Naive thymus-derived CD4-positive, alpha-beta T cell (primary cell): ENCODE measurements around the gene CD86. TPM values are rescaled to one million over a fixed set of nuclear protein-coding genes. Genes with fewer than 3 reads are reported as not detected.

Source experiments
- ATAC-seq: fragments of 150-1000 bp; cut with Tn5 transposase; 2 replicates; pipeline ENCODE4 v1.10.0; 2021; ENCODE audit warnings: mild to moderate bottlenecking, moderate library complexity
- CTCF ChIA-PET: fragments of 350-600 bp; sonication (Branson Sonifier 250); formaldehyde crosslinking; loops from one replicate; lab custom pipeline; 2021; ENCODE audit warnings: antibody characterized with exemption; lab: Charles Lee
- POLR2A ChIA-PET: fragments of 350-600 bp; sonication (Branson Sonifier 250); formaldehyde crosslinking; loops from one replicate; lab custom pipeline; 2021; ENCODE audit warnings: antibody characterized with exemption, inconsistent platforms; lab: Charles Lee
- DNase-seq, 9 donors: peaks; one replicate each; pipeline versions ENCODE4 v3.0.0 to v3.0.0-alpha.2; 2020 to 2022; ENCODE audit warnings: mixed read lengths in 1 of 9
- H3K27ac ChIP-seq: one replicate; pipeline ENCODE4 v1.7.0; 2013; ENCODE audit warnings: mild to moderate bottlenecking, low read depth, low read length, moderate library complexity
- H3K27me3 ChIP-seq, 2 donors: one replicate each; pipeline ENCODE4 v1.7.0; 2013; ENCODE audit warnings: low read length in 2 of 2, mild to moderate bottlenecking in 2 of 2, moderate library complexity in 2 of 2; ENCODE audit not compliant: control insufficient read depth in 2 of 2, insufficient read depth in 2 of 2
- H3K36me3 ChIP-seq, 3 experiments: 1 replicate in 2 of 3; 2 replicates in 1 of 3; pipeline ENCODE4 v1.7.0; 2013; ENCODE audit warnings: low read length in 3 of 3, mild to moderate bottlenecking in 3 of 3, moderate library complexity in 1 of 3; ENCODE audit not compliant: insufficient read depth in 3 of 3, control insufficient read depth in 2 of 3
- H3K4me1 ChIP-seq, 2 donors: one replicate each; pipeline ENCODE4 v1.7.0; 2013; ENCODE audit warnings: low read length in 2 of 2, mild to moderate bottlenecking in 2 of 2, moderate library complexity in 1 of 2; ENCODE audit not compliant: control insufficient read depth in 2 of 2, insufficient read depth in 2 of 2
- H3K4me3 ChIP-seq: 2 replicates; pipeline ENCODE4 v1.7.0; 2013; ENCODE audit warnings: mild to moderate bottlenecking, low read length
- H3K9me3 ChIP-seq, 3 experiments: 1 replicate in 2 of 3; 2 replicates in 1 of 3; pipeline ENCODE4 v1.7.0; 2013; ENCODE audit warnings: low read length in 3 of 3; ENCODE audit not compliant: control insufficient read depth in 2 of 3
- H3K27ac Mint-ChIP-seq, 9 donors: one replicate each; pipeline ENCODE4 v1.8.0; 2020 to 2022; ENCODE audit warnings: mixed read lengths in 9 of 9, mild to moderate bottlenecking in 8 of 9, moderate library complexity in 5 of 9, inconsistent platforms in 2 of 9
- H3K27me3 Mint-ChIP-seq, 5 donors: one replicate each; pipeline ENCODE4 v1.8.0; 2021 to 2022; ENCODE audit warnings: mixed read lengths in 5 of 5, mild to moderate bottlenecking in 1 of 5
- H3K36me3 Mint-ChIP-seq, 5 donors: one replicate each; pipeline ENCODE4 v1.8.0; 2020 to 2022; ENCODE audit warnings: mixed read lengths in 5 of 5, mild to moderate bottlenecking in 3 of 5, inconsistent platforms in 1 of 5
- H3K4me1 Mint-ChIP-seq, 7 donors: one replicate each; pipeline ENCODE4 v1.8.0; 2020 to 2022; ENCODE audit warnings: mixed read lengths in 7 of 7, mild to moderate bottlenecking in 3 of 7, inconsistent platforms in 1 of 7
- H3K4me3 Mint-ChIP-seq, 10 donors: one replicate each; pipeline ENCODE4 v1.8.0; 2020 to 2022; ENCODE audit warnings: mild to moderate bottlenecking in 10 of 10, mixed read lengths in 10 of 10, moderate library complexity in 6 of 10, inconsistent platforms in 2 of 10
- H3K9me3 Mint-ChIP-seq, 11 donors: one replicate each; pipeline ENCODE4 v1.8.0; 2020 to 2022; ENCODE audit warnings: mixed read lengths in 11 of 11, mild to moderate bottlenecking in 4 of 11, inconsistent platforms in 1 of 11, moderate library complexity in 1 of 11
- intact Hi-C, 2 donors: fragments of 100-400 bp; cut with micrococcal nuclease; formaldehyde crosslinking; loops; one replicate each; pipeline ENCODE4 v1.15.1; 2023
- polyA plus RNA-seq, 2 donors: library from polyadenylated mRNA; unstranded; fragments of 300-500 nt; fragmentation: Illumina TruSeq; gene quantifications; one replicate each; pipeline ENCODE4 v1.2.3, GENCODE V29; 2021
- total RNA-seq, 6 experiments: library from RNA in 5 of 6; stranded (reverse) in 5 of 6; gene quantifications; 1 replicate in 5 of 6; 2 replicates in 1 of 6; pipeline ENCODE4 v1.2.3 and lab custom pipeline; 2021 to 2026

CD86 gene
- total and polyA plus RNA-seq, 7 experiments from 2014 or later, result 0.07 to 24.0 (median 1.4) TPM

DNA sequence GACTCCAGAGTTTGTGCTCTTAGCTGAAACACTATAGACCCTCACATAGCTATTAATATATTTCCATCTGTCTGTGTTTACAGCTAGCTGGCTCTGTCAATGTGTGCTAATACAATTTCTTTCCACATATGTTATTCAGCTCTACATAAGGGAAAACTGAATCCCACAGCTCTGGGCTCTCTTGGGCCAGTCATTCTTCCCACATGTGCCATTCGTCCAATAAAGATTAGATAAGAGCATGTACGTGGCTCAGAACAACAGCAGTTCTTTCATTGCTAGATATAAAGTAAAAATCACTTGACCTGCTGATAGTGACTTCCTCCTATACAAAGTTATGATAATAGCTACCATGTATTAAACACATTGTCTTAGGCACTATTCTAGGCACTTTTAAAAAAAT, 30.4 kb upstream of the CD86 start:
- ChIA-PET CTCF (no interaction called here), POLR2A (no interaction called here)
- ATAC-seq, result no peak
- peaks cover 0 to 2% (median 0%) of the 10 kb centered on the region in 11 donors for H3K9me3 Mint-ChIP-seq
- intact Hi-C loops, result no loop called here
- peaks cover 25 to 33% (median 30%) of the 10 kb centered on the region in 5 donors for H3K27me3 Mint-ChIP-seq
- no peaks in the 10 kb centered on the region for H3K27me3 ChIP-seq
- no peaks in the 10 kb centered on the region for H3K9me3 ChIP-seq
- H3K27ac ChIP-seq, result no peak overlapping the region
- H3K4me3 ChIP-seq, result no peak overlapping the region
- H3K27ac Mint-ChIP-seq, result no peak overlapping the region
- H3K4me1 Mint-ChIP-seq, result peaks cover 0 to 10% (median 3%) of the 10 kb centered on the region in 7 donors
- no peak overlapping the region for H3K4me3 Mint-ChIP-seq
- DNase-seq, result no peak
- H3K36me3 ChIP-seq, result no peaks in the 10 kb centered on the region
- H3K36me3 Mint-ChIP-seq, result peaks cover 0 to 4% (median 0%) of the 10 kb centered on the region in 5 donors
- H3K4me1 ChIP-seq, result no peaks in the 10 kb centered on the region

DNA sequence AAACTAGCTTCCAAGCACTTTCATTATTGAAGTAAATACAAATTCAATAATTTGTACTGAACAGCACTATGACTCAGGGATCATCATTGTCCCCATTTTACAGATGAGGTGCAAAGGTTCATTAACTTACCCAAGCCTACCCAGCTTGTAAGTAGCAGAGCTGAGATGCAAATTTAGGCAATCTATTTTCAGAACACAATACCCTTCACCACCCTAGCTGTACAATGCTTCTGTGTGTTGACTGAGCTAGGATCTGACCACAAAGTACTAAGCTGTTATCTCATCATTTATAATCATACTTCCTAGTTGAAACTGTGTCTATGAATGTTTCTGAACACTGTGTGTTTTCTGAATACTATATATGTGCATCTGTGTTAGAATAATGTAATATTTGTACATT, 29.9 kb upstream of the CD86 start:
- intact Hi-C loops, result no loop called here
- H3K27me3 ChIP-seq, result no peaks in the 10 kb centered on the region
- no peaks in the 10 kb centered on the region for H3K36me3 ChIP-seq
- H3K27ac ChIP-seq, result no peak overlapping the region
- ChIA-PET CTCF (no interaction called here), POLR2A (no interaction called here)
- H3K4me3 Mint-ChIP-seq, result no peak overlapping the region
- no peak for ATAC-seq
- H3K27me3 Mint-ChIP-seq, result peaks cover 23 to 28% (median 27%) of the 10 kb centered on the region in 5 donors
- H3K27ac Mint-ChIP-seq, result no peak overlapping the region
- no peak for DNase-seq
- no peak overlapping the region for H3K4me3 ChIP-seq
- H3K4me1 Mint-ChIP-seq, result peaks cover 0 to 10% (median 4%) of the 10 kb centered on the region in 7 donors
- no peaks in the 10 kb centered on the region for H3K9me3 ChIP-seq
- H3K4me1 ChIP-seq, result no peaks in the 10 kb centered on the region
- peaks cover 0 to 2% (median 0%) of the 10 kb centered on the region in 5 donors for H3K36me3 Mint-ChIP-seq
- peaks cover 0 to 2% (median 0%) of the 10 kb centered on the region in 11 donors for H3K9me3 Mint-ChIP-seq

DNA sequence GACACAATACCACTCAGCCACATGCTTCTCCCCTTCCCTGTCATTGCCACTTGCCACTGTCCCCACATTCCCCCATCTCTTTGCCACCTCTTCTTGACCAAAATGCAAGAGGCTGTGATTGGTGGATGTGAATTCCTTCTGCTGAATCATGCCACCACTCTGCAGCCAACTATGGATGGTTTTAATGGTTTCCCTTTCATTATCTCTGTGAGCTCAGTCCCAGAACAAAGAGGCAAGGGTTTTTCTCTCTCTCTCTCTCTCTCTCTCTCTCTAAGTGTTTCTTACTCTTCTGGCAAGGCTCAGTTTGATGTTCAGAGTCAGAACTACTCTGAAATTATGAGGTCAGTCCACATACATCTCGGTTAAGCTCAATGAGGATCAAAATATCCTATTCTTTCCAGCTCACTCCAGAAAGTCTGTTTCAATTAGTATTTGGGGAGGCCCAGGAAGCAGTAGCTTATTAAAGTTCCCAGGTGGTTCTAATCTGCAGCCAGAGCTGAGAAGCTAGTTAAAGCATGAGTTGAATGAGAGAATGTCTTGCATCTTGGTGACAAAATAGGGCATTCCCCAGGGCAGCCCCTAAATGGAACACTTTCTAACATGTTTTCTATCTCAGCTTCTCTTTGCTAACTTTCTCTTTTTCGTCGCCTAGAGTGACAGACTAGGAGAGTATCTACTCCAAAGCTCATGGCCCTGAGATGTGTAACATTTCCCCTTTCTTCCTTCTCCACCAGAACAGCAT, 24.6 kb upstream of the CD86 start:
- H3K4me3 ChIP-seq, result no peak overlapping the region
- H3K36me3 Mint-ChIP-seq, result peaks cover 0 to 12% (median 0%) of the 10 kb centered on the region in 5 donors
- H3K27ac ChIP-seq, result no peak overlapping the region
- no peaks in the 10 kb centered on the region for H3K4me1 ChIP-seq
- H3K36me3 ChIP-seq, result no peaks in the 10 kb centered on the region
- peaks cover 0 to 19% (median 4%) of the 10 kb centered on the region in 7 donors for H3K4me1 Mint-ChIP-seq
- intact Hi-C loops, result no loop called here
- peak overlapping the region in 1 of 9 donors; percentile 79 for H3K27ac Mint-ChIP-seq
- H3K9me3 Mint-ChIP-seq, result peaks cover 0 to 17% (median 8%) of the 10 kb centered on the region in 11 donors
- H3K4me3 Mint-ChIP-seq, result peak overlapping the region in 1 of 10 donors; percentile 47
- ChIA-PET CTCF (interaction anchor here (1.0 kb wide), 1 partner anchor 33 kb away, joined by 3 read pairs; no protein-coding TSS in a partner anchor), POLR2A (no interaction called here)
- peaks cover 4 to 17% (median 9%) of the 10 kb centered on the region in 5 donors for H3K27me3 Mint-ChIP-seq
- no peaks in the 10 kb centered on the region for H3K9me3 ChIP-seq
- no peak for DNase-seq
- no peaks in the 10 kb centered on the region for H3K27me3 ChIP-seq
- peak; percentile 34 for ATAC-seq

DNA sequence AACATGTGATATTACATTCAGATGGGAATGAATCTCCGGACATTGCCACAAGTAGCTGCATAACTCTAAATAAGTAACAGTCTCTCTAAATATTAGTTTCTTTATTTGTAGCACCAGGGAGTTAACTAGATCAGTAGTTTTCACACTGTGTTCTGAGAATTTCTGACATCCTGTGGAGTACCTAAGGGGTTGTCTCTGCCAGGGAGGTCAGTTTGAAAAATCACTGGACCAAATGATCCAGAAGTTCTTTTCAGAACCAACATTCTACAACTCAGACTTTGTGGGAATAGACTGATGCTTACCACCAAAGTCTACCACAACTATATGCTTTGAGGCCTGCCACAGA, 24.1 kb upstream of the CD86 start:
- H3K27me3 Mint-ChIP-seq, result peaks cover 2 to 20% (median 9%) of the 10 kb centered on the region in 5 donors
- peak overlapping the region in 1 of 9 donors; percentile 79 for H3K27ac Mint-ChIP-seq
- peaks cover 0 to 19% (median 4%) of the 10 kb centered on the region in 7 donors for H3K4me1 Mint-ChIP-seq
- Histone ChIP-seq H3K4me1 (no peaks in the 10 kb centered on the region), H3K4me3 (no peak overlapping the region), H3K27ac (no peak overlapping the region), H3K27me3 (no peaks in the 10 kb centered on the region), H3K9me3 (no peaks in the 10 kb centered on the region), H3K36me3 (no peaks in the 10 kb centered on the region)
- peaks cover 5 to 22% (median 13%) of the 10 kb centered on the region in 11 donors for H3K9me3 Mint-ChIP-seq
- peaks cover 0 to 18% (median 0%) of the 10 kb centered on the region in 5 donors for H3K36me3 Mint-ChIP-seq
- DNase-seq (no peak), ATAC-seq (no peak)
- POLR2A ChIA-PET, result no interaction called here
- CTCF ChIA-PET, result interaction anchor here (1.0 kb wide), 1 partner anchor 33 kb away, joined by 3 read pairs; no protein-coding TSS in a partner anchor
- H3K4me3 Mint-ChIP-seq, result no peak overlapping the region
- intact Hi-C loops, result no loop called here

DNA sequence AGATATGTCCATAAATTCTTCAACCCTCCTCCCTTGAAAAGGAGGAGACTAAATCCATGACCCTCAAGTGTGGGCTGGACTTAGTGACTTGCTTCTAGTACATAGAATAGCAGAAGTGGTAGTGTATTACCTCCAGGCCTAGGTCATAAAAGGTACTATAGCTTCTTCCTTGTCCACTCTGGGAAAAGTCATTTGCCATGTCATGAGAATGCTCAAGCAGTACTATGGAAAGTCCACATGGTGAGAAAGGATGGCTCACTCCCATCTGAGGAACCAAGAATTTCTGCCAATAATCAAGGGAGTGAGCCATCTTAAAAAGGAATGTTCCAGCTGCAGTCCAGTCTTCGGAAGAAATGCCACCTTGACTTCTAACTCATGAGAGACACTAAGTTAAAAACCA, 22.6 kb upstream of the CD86 start:
- Histone ChIP-seq H3K4me3 (no peak overlapping the region), H3K27me3 (no peaks in the 10 kb centered on the region), H3K27ac (no peak overlapping the region), H3K4me1 (no peaks in the 10 kb centered on the region), H3K36me3 (no peaks in the 10 kb centered on the region), H3K9me3 (peaks cover 0 to 10% (median 0%) of the 10 kb centered on the region in 3 experiments)
- H3K9me3 Mint-ChIP-seq, result peaks cover 10 to 34% (median 21%) of the 10 kb centered on the region in 11 donors
- H3K4me3 Mint-ChIP-seq, result no peak overlapping the region
- peaks cover 2 to 20% (median 6%) of the 10 kb centered on the region in 5 donors for H3K27me3 Mint-ChIP-seq
- intact Hi-C loops, result no loop called here
- DNase-seq, result no peak
- ATAC-seq, result no peak
- CTCF ChIA-PET, result no interaction called here
- H3K4me1 Mint-ChIP-seq, result peaks cover 0 to 19% (median 4%) of the 10 kb centered on the region in 7 donors
- peaks cover 0 to 19% (median 0%) of the 10 kb centered on the region in 5 donors for H3K36me3 Mint-ChIP-seq
- POLR2A ChIA-PET, result no interaction called here
- H3K27ac Mint-ChIP-seq, result no peak overlapping the region

DNA sequence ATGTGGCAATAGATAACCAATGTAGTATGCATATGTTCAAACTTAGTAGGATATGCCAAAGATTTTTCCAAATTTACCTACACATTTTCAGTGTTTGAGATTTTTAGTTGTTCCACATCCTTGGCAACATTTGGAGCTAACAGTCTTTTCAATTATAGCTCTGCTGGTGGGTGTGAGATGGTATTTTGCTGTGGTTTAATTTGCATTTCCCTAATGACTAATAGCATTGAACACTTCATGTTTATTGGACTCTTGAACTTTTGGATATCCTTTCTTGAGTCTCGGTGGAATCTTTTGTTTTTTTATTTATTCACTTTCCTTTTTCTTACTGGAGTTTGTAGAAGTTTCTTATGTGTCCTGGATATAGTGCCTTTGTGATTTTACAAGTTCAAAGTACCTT, 22.1 kb upstream of the CD86 start:
- Histone ChIP-seq H3K9me3 (peaks cover 0 to 10% (median 0%) of the 10 kb centered on the region in 3 experiments), H3K4me1 (no peaks in the 10 kb centered on the region), H3K4me3 (no peak overlapping the region), H3K27me3 (no peaks in the 10 kb centered on the region), H3K27ac (no peak overlapping the region), H3K36me3 (no peaks in the 10 kb centered on the region)
- no peak for DNase-seq
- POLR2A ChIA-PET, result no interaction called here
- H3K9me3 Mint-ChIP-seq, result peaks cover 11 to 39% (median 25%) of the 10 kb centered on the region in 11 donors
- H3K4me1 Mint-ChIP-seq, result peaks cover 0 to 19% (median 4%) of the 10 kb centered on the region in 7 donors
- intact Hi-C loops, result no loop called here
- CTCF ChIA-PET, result no interaction called here
- H3K27ac Mint-ChIP-seq, result no peak overlapping the region
- no peak for ATAC-seq
- H3K27me3 Mint-ChIP-seq, result peaks cover 2 to 24% (median 8%) of the 10 kb centered on the region in 5 donors
- peaks cover 0 to 24% (median 4%) of the 10 kb centered on the region in 5 donors for H3K36me3 Mint-ChIP-seq
- H3K4me3 Mint-ChIP-seq, result no peak overlapping the region
